Subcutaneous adipose tissue (tissue), 4 donors: ENCODE data around the gene MAGEE1. TPM values are rescaled to one million over a fixed set of nuclear protein-coding genes. Genes with fewer than 3 reads are reported as not detected.

Experiments used
- CTCF ChIP-seq: fragments of 450-650 bp; IDR thresholded peaks from one replicate; pipeline ENCODE4 v1.5.1; 2016; ENCODE audit warnings: low read depth, mild to moderate bottlenecking, control low read depth, antibody characterized with exemption, moderate library complexity
- total RNA-seq, 4 donors: library from RNA; depleted of rRNA; stranded (reverse); fragments of >200 nt; gene quantifications; one replicate each; pipeline ENCODE4 v1.1.0, GENCODE V29; 2016

MAGEE1 gene
- total RNA-seq: 1 to 10 TPM in 2 of 4 donors, under 1 TPM in 2; 0.65 to 1.1 (median 0.89) TPM

GRCh38 chrX:76427560-76428242 is at the start of gene MAGEE1:
Gene MAGEE1 (plus strand): TSS chrX:76427710. CDS start chrX:76427931, 221 bp downstream.
- no peak for TF ChIP-seq CTCF

GRCh38 chrX:76398970-76399369 is 28.5 kb upstream of the MAGEE1 start:
- TF ChIP-seq CTCF: no peak

- TF ChIP-seq CTCF: no peak
These were observed 19.7 kb upstream of the MAGEE1 start for GRCh38 chrX:76407795-76408194.

GRCh38 chrX:76420237-76420636 is 7.3 kb upstream of the MAGEE1 start:
- no peak for TF ChIP-seq CTCF

- TF ChIP-seq CTCF: no peak
These were observed 977 bp downstream of the MAGEE1 start for GRCh38 chrX:76428243-76429130.

GRCh38 chrX:76433219-76433618 is 5.7 kb downstream of the MAGEE1 start:
- no peak for TF ChIP-seq CTCF

- TF ChIP-seq CTCF: no peak
These were observed 6.7 kb downstream of the MAGEE1 start for GRCh38 chrX:76434103-76434741.
